ENCODE data around the gene TRIM3. TPM values are rescaled to one million over a fixed set of nuclear protein-coding genes. Genes with fewer than 3 reads are reported as not detected.

The TRIM3 gene
- polyA plus RNA-seq, 1 donor from 2014 or later = 81.7 TPM

GRCh38 chr11:6403539-6403938 is 70.2 kb downstream of the TRIM3 start:
- Histone ChIP-seq H4K20me1 (ENCODE audit: insufficient read depth) (no peaks in the 10 kb centered on the region), H3K4me3 (ENCODE audit: low read length) (peak overlapping the region; percentile 68), H3K9me3 (ENCODE audit: low read length) (no peaks in the 10 kb centered on the region), H2AFZ (ENCODE audit: low read depth, low read length) (no peak overlapping the region), H3K79me2 (replicated peaks; ENCODE audit: insufficient read depth, low read length) (peaks cover 47% of the 10 kb centered on the region), H3K9me2 (ENCODE audit: insufficient read depth, low read length) (no peaks in the 10 kb centered on the region), H3K27ac (ENCODE audit: low read length) (peak overlapping the region; percentile 95), H3K9ac (ENCODE audit: low read length) (peak overlapping the region; percentile 82), H3K27me3 (ENCODE audit: insufficient read depth, low read depth, low read length) (no peaks in the 10 kb centered on the region), H3K36me3 (ENCODE audit: insufficient read depth, low read length) (no peaks in the 10 kb centered on the region), H3F3A (ENCODE audit: insufficient read depth, low read length, poor library complexity, severe bottlenecking) (no peaks in the 10 kb centered on the region), H3K4me2 (ENCODE audit: low read length) (no peak overlapping the region)
- TF ChIP-seq RAD21 (conservative IDR thresholded peaks at IDR 0.05) = no peak
- TF ChIP-seq SMC3 (conservative IDR thresholded peaks at IDR 0.05; ENCODE audit: poor library complexity) = no peak
- TF ChIP-seq EP300 (conservative IDR thresholded peaks at IDR 0.05; ENCODE audit: poor library complexity, severe bottlenecking) = no peak
- no peak for TF ChIP-seq EZH2 (IDR thresholded peaks at IDR 0.05; ENCODE audit: borderline replicate concordance, insufficient read depth, low read length, poor library complexity, severe bottlenecking)
- TF ChIP-seq REST (IDR thresholded peaks at IDR 0.05; ENCODE audit: borderline replicate concordance) = no peak

- Histone ChIP-seq H3K4me3 (ENCODE audit: low read length) (no peak overlapping the region), H3K4me2 (ENCODE audit: low read length) (no peak overlapping the region), H3F3A (ENCODE audit: insufficient read depth, low read length, poor library complexity, severe bottlenecking) (no peaks in the 10 kb centered on the region), H3K36me3 (ENCODE audit: insufficient read depth, low read length) (no peaks in the 10 kb centered on the region), H4K20me1 (ENCODE audit: insufficient read depth) (no peaks in the 10 kb centered on the region), H3K27me3 (ENCODE audit: insufficient read depth, low read depth, low read length) (no peaks in the 10 kb centered on the region), H2AFZ (ENCODE audit: low read depth, low read length) (no peak overlapping the region), H3K9ac (ENCODE audit: low read length) (no peak overlapping the region), H3K9me3 (ENCODE audit: low read length) (no peaks in the 10 kb centered on the region), H3K27ac (ENCODE audit: low read length) (no peak overlapping the region), H3K79me2 (replicated peaks; ENCODE audit: insufficient read depth, low read length) (peaks cover 40% of the 10 kb centered on the region), H3K9me2 (ENCODE audit: insufficient read depth, low read length) (no peaks in the 10 kb centered on the region)
- no peak for TF ChIP-seq RAD21 (conservative IDR thresholded peaks at IDR 0.05)
- no peak for TF ChIP-seq TAF1 (IDR thresholded peaks at IDR 0.05; ENCODE audit: low read depth)
- TF ChIP-seq MXI1 (conservative IDR thresholded peaks at IDR 0.05; ENCODE audit: poor library complexity, severe bottlenecking) = no peak
- no peak for TF ChIP-seq EP300 (conservative IDR thresholded peaks at IDR 0.05; ENCODE audit: poor library complexity, severe bottlenecking)
- TF ChIP-seq SMC3 (conservative IDR thresholded peaks at IDR 0.05; ENCODE audit: poor library complexity) = no peak
- no peak for TF ChIP-seq CTCF (IDR thresholded peaks at IDR 0.05; ENCODE audit: poor library complexity, severe bottlenecking)
- no peak for TF ChIP-seq EZH2 (IDR thresholded peaks at IDR 0.05; ENCODE audit: borderline replicate concordance, insufficient read depth, low read length, poor library complexity, severe bottlenecking)
- no peak for TF ChIP-seq POLR2AphosphoS5 (IDR thresholded peaks at IDR 0.05)
- no peak for TF ChIP-seq REST (IDR thresholded peaks at IDR 0.05; ENCODE audit: borderline replicate concordance)
Observed at GRCh38 chr11:6402561-6402981, 71.2 kb downstream of the TRIM3 start.
